Measurements from ENCODE around the gene ELOF1.

ELOF1 gene

DNA sequence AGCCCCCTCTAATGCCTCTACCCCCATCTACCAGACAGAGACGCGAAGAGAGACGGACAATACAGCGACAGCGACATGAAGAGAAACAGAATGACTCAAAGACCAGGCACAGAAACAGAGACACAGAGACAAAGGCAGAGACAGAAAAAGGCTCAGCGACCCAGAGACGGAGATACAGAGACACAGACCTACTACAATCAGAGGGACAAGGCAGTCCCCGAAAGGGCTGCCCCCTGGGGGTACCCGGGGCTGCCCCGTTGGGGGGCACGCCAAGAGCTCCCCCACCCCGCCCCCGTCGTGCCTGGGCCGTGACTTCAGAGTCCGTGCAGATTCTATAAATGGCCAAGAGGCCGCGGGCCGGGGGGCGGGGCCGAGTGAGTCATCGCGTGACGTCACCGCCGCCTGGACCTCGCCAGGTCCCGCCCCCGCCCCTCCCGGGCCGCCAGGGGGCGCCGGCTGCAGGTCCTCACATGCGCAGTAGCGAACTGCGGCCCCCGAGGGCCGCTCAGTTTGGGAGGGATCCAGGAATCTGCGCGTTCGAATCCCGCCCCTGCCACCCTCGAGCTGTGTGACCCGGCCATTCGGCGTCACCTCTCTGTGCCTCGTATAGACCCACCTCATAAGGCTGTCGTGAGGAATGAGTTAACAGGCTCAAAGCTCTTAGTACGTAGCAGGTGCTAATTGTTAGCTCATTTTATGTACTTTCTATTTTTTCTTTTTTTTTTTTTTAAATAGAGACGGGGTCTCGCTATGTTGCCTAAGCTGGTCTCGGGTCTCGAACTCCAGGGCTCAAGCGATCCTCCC lies 23.0 kb downstream of the ELOF1 start:
- in situ Hi-C loops (cut with MboI; ENCODE audit: low sequenced_read_pairs), result no loop called here

GRCh38 chr19:11534948-11535347 lies 24.1 kb downstream of the ELOF1 start:
- in situ Hi-C loops (cut with MboI; ENCODE audit: low sequenced_read_pairs), result no loop called here

GRCh38 chr19:11534538-11534937 lies 24.5 kb downstream of the ELOF1 start:
- in situ Hi-C loops (cut with MboI; ENCODE audit: low sequenced_read_pairs), result no loop called here

- in situ Hi-C loops (cut with MboI; ENCODE audit: low sequenced_read_pairs), result no loop called here
These were observed 28.6 kb downstream of the ELOF1 start for GRCh38 chr19:11530432-11530831.

DNA sequence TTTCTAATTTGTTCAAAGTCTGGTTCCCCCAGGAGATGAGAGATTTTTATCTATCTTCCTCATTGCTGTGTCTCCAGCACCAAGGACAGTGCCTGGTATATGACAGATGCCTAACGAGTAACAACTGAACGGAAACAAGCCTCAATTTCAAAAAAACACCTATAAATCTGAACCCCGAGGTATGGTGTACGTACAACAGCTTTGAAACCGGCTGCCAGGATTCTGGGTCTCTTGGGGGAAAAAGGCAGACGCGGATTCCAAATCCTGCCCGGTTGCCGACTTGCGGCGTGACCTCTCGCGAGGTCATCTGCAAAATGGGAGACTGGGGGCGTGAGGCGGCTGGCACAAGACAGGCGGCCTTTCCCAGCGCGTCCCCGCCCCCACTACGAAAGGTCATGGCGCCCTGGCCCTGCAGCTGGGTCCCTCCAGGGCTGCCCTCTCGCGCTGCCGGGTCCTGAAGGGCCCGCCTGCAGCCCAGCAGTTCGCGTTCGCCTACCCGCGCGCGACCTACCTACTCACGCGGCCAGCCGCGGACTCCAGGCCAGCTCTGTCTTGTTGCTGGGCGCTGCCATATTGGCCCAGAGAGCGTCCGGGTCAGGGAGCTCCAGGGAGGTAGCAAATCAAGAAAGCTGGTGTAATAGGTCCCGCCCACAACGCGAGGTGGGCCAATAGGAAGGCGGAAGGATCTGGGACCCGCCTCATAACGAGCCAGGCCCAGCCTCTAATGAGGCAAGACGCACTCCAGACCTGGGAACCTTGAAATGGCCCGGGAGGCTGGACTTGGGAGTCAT lies 30.3 kb downstream of the ELOF1 start, which contains the start of gene ECSIT:
Gene ECSIT (minus strand): TSS at position 584 of the 791 bp plus-strand sequence. CDS start 9,964 bp downstream, outside the sequence.
- in situ Hi-C loops (cut with MboI; ENCODE audit: low sequenced_read_pairs), result no loop called here

- in situ Hi-C loops (cut with MboI; ENCODE audit: low sequenced_read_pairs), result no loop called here
These were observed 39.9 kb downstream of the ELOF1 start for GRCh38 chr19:11519138-11519537.

DNA sequence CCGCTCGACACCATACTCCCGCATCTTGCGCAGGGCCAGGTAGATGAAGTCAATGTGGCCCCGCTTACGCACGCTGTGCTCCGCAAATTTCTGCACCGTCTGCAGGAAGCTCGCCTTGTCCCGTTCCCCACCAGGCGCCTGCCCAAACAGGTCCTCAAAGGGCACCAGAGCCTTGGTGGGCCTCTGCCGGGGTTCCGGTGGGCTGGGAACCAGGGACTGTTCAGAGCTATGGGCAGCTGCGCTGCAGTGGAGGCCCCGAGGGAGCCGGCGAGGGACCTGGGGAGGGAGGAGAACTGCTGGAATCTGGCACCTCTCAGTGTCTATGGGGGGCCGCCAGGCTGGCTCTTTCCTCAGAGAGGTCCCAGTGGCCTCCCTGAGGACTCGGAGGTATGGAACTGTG lies 45.1 kb downstream of the ELOF1 start:
- in situ Hi-C loops (cut with MboI; ENCODE audit: low sequenced_read_pairs), result no loop called here

GRCh38 chr19:11510444-11510843 lies 48.6 kb downstream of the ELOF1 start:
- in situ Hi-C loops (cut with MboI; ENCODE audit: low sequenced_read_pairs), result no loop called here

GRCh38 chr19:11507370-11508078 lies 51.5 kb downstream of the ELOF1 start:
- in situ Hi-C loops (cut with MboI; ENCODE audit: low sequenced_read_pairs), result no loop called here

DNA sequence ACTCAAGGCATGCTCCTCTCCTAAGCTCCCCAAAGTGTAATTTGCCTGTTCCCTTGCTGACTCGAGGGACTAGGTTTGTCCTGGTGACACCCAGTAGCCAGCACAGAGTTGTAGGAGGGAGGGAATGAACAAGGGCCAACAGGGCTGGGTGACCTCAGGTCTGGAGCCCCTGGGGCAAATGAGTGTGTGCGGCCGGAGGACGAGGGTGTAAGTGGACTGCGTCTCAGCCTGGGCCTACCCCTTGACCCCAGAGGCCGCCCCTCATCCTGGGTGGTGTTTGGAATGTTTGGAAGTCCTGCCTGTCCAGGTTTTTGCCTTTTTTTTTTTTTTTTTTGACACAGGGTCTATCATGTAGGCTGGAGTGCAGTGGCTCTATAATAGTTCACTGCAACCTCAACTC lies 52.1 kb downstream of the ELOF1 start:
- in situ Hi-C loops (cut with MboI; ENCODE audit: low sequenced_read_pairs), result no loop called here

DNA sequence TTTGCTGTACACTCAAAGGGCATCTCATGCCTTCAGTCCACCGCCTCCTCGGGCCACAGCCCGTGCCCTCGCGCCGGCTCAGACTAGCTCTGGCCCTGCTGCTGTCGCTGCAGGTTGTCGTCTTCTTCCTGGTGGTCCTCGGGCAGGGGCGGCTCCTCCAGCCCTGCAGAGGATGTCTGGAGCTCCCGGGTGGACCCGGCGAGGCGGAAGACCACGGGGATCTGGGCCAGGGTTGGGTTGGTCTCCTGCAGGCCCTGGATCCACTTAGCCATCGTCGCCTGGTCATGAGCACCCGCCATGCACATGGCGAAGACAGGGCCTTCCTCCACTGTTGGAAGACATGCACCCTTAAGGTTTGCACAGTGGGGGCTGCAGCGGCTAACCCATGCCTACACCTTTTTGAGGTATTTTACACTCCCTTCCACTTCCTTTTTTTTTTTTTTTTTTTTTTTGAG lies 52.9 kb downstream of the ELOF1 start:
- in situ Hi-C loops (cut with MboI; ENCODE audit: low sequenced_read_pairs), result no loop called here

GRCh38 chr19:11505504-11506100 lies 53.4 kb downstream of the ELOF1 start, which contains the start of gene ZNF653:
Gene ZNF653 (minus strand): TSS chr19:11505839. CDS start chr19:11505786, 53 bp downstream.
- in situ Hi-C loops (cut with MboI; ENCODE audit: low sequenced_read_pairs), result no loop called here

GRCh38 chr19:11505032-11505503 lies 54.0 kb downstream of the ELOF1 start:
- in situ Hi-C loops (cut with MboI; ENCODE audit: low sequenced_read_pairs), result no loop called here

GRCh38 chr19:11504502-11505031 lies 54.5 kb downstream of the ELOF1 start:
- in situ Hi-C loops (cut with MboI; ENCODE audit: low sequenced_read_pairs), result no loop called here

Data from HL-60/S4 treated with retinoic acid at 250 ng/mL for 4 days and 3 days (cell line).